GM21528 (cell line): ENCODE results near the gene ACSM3.
"Not testable (repeated sequence)": the region's sequence is repeated elsewhere in the genome, so short reads cannot be mapped to it uniquely, and the experiment has no call there.

Experiments used
- ATAC-seq: cut with Tn5 transposase; IDR thresholded peaks from one replicate; pipeline ENCODE4 v1.9.1; 2021; ENCODE audit warnings: mild to moderate bottlenecking, moderate library complexity; ENCODE audit not compliant: unreplicated experiment, low FRiP score

Gene ACSM3

DNA sequence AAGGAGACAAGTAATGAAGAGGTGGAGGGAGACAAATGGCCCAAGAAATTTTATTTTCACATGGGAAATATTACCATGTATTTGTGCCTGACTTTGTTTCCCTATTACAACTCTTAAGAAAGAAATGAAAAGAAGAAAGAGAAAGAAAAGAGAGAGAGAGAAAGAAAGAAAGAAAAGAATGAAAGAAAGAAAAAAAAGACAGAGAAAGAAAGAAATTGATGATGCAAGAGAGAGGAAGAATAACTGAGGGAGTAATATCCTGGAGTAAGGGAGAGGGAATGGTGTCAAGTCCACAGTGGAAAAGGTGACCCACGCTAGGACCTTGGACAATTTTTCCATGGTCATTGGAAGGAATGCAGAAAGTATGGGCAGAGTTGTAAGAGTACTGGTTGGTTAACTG lies 10.1 kb upstream of the ACSM3 start:
- no peak for ATAC-seq

DNA sequence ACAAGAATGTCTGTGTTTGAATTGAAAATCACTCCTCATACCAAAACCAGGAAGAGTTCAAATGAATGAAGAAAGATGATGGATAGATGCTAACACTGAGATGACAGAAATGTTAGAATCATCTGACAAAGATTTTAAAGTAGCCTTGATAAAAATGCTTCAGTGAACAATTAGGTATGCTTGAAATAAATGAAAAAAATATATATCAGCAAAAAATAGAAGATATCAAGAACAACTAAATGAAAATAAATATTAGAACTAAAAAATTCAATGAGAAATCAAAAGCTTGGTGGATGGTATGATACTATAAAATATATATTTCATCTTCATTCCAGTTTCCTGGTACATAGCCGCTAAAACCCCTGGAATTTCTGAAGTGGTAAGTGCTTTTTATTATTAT lies 8.6 kb upstream of the ACSM3 start:
- no peak for ATAC-seq

DNA sequence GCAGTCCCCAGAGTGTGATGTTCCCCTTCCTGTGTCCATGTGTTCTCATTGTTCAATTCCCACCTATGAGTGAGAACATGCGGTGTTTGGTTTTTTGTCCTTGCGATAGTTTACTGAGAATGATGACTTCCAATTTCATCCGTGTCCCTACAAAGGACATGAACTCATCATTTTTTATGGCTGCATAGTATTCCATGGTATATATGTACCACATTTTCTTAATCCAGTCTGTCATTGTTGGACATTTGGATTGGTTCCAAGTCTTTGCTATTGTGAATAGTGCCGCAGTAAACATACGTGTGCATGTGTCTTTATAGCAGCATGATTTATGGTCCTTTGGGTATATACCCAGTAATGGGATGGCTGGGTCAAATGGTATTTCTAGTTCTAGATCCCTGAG lies 8.0 kb upstream of the ACSM3 start:
- not testable (repeated sequence) for ATAC-seq

DNA sequence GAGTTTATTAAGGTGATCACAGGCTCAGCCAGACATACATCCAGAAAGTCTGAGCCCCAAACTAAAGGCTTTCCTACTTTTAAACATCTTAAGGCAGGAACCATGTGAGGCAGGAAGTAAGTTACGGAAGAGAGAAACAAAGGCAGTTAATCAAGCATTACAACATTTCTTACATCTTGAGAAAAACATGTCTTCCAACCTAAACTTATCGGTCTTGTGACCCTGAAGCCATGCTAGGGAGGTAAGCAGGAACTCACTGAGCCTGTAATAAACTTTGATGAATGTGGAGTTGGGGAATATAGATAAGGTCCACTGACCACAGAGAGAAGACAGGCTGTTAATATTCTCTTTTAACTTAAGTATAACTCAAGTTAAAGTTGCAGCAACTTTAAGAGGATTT lies 3.5 kb upstream of the ACSM3 start:
- no peak for ATAC-seq

DNA sequence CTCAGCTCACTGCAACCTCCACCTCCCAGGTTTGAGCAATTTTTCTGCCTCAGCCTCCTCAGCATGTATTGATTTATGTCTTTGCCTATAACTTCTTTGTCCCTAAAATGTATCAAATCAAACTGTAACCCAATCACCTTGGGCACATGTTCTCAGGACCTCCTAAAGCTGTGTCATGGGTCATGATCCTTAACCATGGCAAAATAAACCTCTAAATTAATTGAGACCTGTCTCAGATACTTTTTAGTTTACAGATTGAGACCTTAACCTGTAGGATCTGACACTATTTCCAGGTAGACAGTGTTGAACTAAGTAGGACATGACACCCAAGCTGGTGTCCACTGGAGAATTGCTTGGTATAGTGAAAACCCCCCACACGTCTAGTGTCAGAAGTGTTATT lies 2.6 kb upstream of the ACSM3 start:
- ATAC-seq, result no peak

DNA sequence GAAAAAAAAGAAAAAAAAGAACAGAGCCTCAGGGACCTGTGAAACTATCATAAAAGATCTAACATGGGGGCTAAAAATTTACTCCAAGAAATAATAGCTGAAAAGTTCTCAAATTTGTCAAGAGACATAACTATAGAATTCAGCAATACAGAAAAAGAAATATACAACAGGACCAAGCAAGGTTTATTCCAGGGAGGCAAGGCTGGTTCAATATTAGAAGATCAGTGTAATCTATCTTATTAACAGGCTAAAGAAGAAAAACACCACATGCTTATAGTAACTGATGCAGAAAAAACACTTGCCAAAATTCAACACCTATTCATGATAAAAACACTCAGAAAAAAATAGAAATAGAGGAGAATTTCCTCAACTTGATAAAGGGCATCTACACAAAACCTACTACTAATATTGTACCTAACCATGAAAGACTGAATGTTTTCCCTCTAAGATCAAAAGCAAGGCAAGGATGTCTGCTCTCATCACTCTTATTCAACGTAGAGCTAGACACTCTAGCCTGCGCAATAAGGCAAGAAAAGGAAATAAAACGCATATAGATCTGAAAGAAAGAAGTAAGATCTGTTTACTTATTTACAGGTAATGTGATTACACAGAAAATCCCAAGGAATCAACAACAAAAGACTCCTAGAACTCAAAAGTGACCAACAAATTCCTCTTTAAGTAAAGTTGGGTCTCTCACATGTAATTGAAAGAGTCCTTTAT lies 1.2 kb upstream of the ACSM3 start:
- ATAC-seq, result no peak

DNA sequence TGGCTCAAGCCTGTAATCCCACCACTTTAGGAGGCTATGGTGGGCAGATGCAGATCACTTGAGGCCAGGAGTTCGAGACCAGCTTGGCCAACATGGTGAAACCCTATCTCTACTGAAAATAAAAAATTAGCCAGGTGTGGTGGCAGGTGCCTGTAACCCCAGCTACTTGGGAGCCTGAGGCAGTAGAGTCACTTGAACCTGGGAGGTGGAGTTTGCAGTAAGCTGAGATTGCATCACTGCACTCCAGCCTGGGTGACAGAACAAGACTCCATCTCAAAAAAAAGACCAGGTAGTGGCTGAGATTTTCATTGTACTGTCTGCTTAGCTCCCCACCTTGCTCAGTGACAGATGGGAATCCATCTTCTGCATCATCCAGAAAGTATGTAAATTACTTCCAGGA lies 634 bp downstream of the ACSM3 start:
- not testable (repeated sequence) for ATAC-seq

DNA sequence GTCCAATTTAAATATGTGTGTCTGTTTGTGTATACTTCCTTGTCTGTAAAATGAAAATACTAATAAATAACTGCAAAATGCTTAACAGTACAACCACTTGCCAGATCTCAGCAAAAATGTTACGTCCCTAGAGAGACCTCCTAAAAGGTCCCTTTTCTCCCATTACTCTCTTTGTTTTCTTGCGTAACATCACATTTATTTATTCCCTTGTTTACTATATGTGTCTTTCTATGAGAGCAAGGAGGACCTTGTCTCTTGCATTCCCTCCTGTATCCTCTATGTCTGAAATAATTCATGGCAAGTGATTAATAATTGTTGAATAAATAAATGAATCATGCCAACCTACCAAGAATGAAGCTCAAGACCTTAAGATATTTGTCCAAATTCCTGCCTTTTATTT lies 1.9 kb downstream of the ACSM3 start:
- ATAC-seq, result no peak

DNA sequence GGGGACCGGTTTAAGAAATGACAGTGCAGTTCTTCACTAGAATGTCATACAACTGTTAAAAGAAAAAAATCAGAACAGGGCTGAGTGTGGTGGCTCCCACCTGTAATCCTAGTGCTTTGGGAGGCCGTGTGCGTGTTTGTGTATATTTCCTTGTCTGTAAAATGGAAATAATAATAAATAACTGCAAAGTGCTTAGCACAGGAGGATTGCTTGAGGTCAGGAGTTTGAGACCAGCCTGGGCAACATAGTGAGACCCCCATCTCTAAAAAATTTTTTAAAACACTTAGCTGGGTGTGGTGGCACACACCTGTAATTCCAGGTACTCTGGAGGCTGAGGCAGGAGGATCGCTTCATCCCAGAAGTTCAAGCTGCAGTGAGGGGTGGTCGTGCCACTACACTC lies 2.5 kb downstream of the ACSM3 start:
- no peak for ATAC-seq

DNA sequence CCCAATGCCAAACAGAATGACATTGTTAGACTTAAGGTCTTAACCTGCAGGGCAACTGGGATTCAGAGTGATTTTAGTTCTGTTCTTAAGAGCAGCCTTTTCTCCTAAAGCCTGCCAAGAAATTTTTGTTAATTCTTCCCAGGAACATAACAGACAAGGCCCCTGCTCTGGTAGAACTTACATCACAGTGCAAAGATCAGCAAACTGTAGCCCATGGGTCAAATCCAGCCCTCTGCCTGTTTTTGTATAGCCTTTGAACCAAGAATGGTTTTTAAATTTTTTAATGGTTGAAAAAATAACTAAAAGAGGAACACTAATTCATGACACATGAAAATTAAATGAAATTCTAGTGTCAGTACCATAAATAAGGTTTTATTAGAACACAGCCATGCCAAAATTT lies 3.8 kb downstream of the ACSM3 start:
- ATAC-seq, result no peak

DNA sequence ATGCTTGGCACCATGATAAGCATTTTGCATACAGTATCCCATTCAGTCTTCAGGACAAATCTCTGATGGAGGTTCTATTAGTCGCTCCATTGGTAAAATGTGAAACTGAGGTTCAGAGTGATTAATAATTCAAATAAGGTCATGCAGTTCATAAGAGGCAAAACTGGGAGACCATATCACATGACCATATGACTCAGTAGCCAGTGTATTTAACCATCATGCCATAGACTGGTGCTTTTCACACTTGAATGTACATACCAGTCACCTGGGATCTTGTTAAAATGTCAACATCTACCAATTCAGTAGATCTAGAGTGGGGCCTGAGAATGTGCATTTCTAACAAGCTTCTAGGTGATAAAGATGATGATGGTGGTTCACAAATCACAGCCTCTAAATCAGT lies 4.3 kb downstream of the ACSM3 start:
- no peak for ATAC-seq

DNA sequence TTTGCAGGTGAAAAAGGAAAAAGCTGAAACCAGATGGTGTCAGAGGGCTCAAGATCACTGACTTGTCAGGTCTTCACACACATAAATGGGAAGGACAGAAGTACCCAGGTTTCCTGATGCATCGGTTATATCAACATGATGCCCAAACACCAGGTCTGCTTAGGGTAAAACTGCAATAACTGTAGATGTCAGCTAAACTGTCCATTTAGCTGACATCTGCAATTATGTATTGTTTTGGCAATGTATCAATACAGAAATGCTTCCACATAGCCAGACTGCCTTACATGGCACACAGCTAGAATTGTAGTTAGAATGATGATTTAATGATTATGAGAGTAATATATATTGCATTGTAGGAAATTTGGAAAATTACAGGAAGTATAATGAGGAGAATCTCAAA lies 5.0 kb downstream of the ACSM3 start:
- no peak for ATAC-seq

DNA sequence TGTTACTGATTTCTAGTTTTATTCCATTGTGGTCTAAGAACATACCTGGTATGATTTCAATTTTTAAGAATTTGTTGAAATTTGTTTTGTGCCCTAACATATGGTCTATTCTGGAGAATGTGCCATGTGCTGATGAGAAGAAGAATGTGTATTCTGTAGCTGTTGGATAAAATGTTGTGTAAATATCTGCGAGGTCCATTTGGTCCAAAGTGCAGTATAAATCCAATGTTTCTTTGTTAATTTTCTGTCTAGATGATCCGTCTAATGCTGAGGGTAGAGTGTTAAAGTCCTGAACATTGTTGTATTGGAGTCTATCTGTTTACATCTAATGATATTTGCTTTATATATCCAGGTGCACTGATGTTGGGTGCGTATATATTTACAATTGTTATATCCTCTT lies 9.9 kb downstream of the ACSM3 start:
- ATAC-seq, result no peak

DNA sequence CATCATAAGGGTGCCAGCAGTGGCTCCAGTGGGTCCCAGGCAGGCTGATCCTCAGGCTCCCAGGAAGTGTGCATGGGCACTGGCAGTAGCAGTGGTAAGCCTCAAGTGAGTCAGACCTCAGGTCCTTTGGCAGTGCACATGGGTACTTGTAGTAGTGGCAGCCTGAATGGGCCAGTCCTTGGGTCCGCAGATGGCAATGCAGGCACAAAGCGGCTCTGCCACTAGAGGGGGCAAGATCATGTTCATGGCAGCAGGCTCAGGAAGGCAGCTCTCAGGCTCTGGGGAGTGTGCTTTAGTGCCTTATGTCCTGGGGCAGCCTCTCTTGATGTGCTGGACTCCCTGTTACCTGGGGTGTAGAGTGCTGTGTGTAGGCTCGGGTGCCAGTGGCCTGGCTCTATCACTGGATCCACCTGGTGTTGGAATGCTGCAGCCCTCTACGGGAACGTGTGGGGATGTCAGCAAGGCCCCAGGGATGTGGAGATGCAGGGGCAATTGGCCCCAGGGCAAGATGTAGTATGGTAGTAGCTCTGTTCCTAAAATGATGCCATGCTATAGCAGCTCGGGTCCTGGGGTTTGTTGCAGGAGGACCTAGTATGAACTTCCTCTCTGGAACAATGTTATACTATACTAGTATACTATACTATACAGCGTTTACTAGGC lies 11.0 kb downstream of the ACSM3 start:
- ATAC-seq, result peak; percentile 66

DNA sequence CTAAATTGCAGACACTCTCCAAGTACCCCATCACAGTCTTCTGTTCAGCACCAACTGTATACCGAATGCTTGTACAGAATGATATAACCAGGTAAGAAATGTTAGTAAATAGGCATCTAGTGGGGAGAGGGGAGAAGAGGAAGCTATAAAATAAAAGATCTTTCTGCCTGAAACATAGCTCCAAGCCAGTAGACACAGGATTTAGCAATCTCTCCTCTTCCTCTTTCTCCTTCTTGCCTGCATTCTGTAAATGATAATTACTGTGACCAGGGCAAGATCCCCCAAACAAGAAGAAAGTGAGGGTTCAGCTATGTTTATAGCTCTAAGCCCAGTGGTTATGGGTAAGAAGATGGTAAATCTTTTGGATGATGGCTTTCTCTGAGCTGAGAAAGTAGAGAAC lies 17.9 kb downstream of the ACSM3 start:
- no peak for ATAC-seq

DNA sequence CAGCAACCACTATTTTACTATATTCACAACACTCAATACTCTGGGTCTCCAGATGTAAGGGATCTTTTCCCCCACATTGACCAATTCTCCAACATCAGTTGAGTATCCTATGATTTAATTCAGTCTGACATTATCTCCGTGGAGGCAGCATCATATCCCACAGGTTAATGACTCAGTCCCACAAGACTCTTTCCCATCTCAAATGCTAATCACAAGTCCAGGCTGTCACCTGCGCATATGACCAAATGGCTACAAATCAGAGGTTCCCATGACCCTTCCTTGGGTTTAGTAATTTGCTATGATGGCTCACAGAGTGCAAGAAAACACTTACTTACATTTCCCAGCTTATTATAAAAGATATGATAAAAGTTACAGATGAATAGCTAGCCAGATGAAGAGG lies 18.7 kb downstream of the ACSM3 start:
- no peak for ATAC-seq

DNA sequence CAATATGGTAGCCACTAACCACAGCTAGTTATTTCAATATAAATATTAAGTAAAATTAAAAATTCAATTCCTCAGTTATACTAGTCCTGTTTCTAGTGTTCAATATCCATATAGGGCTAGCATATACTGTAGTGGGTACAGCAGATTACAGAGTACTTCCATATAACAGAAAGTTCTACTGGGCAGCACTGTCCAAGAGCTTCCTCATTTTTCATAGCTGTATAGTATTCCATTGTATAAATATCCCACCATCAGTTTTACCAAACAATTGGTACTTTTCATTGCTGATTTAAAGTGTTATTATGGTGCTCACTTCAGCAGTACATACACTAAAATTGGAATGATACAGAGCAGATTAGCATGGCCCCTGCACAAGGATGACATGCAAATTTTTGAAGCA lies 20.4 kb downstream of the ACSM3 start:
- no peak for ATAC-seq

DNA sequence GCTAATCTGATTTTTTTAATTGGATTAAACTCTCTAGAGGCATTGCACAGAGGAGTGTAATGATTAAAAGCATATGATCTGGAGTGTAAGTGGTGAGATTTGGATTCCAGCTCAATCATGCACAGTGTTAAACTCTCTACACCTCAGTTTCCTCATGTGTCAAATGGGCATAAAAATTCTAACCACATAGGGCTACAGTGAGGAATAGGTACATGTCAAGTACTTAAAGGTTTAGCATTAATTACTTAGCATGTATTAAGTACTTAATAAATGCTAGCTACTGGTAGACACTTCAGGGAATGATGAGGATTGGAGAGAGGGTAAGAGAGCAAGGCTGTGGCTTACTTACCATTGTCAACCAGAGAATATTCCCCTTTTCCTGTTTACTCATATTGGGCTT lies 25.3 kb downstream of the ACSM3 start:
- no peak for ATAC-seq

DNA sequence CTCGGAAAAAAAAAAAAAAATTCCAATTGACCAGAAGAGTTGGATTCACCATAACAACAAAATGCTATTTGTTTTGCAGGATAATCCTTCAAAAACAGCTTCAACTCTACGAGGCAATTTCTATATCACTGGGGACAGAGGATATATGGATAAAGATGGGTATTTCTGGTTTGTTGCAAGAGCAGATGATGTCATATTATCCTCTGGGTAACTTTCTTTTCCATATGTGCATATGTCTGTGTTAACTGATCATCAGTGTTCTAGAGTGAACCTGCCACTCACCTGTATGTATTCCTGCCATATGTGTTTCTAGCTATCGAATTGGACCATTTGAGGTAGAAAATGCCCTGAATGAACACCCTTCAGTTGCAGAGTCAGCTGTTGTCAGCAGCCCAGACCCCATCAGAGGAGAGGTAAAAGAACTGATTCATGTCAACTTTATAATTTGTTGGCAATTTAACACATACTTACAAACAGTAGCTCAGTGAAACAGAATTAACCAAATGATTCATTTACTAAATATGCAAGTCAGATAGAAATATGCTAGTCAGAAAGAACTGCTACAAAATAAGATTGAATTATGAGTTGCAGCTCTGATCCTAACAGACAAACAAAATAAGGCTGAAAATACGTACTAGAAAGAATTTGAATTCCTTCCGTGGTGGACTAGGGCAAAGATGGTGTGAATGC lies 28.3 kb downstream of the ACSM3 start:
- ATAC-seq, result no peak

DNA sequence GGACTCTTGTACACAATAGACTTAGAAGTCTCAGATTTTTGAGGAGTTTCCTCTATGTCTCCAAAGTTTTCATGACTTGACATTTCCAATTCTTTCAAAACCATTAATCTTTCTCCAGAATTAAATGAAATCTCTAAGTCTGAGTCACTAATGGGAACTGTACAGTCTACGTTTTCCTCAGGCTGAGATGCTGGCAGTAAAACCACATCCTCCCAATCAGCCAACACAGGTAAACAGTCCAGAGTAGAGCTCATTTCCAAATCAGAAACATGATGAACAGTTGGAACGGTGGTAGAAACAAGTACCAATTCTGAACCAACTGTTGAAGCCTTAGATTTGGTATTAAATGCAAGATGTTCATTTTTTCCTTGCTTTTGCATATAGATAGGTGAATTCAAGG lies 34.5 kb downstream of the ACSM3 start:
- ATAC-seq, result no peak

DNA sequence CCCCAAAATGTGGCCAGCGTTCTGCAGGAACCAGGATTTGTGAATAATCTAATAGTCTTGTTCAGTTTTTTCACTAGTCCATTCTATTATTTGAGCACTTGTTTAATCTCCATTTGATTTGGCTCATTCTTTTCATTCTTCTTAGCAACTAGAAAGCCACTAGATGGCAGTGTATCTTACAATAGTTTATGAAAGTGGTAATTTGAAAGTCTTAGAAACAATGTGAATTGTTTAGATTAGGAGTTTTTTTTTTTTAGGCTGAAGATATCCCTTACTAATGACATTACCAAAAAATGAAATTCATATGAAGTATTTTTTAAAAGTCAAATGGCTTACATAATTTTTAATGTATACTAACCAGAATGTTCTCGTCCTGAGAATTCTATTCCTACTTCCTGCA lies 35.8 kb downstream of the ACSM3 start:
- no peak for ATAC-seq

DNA sequence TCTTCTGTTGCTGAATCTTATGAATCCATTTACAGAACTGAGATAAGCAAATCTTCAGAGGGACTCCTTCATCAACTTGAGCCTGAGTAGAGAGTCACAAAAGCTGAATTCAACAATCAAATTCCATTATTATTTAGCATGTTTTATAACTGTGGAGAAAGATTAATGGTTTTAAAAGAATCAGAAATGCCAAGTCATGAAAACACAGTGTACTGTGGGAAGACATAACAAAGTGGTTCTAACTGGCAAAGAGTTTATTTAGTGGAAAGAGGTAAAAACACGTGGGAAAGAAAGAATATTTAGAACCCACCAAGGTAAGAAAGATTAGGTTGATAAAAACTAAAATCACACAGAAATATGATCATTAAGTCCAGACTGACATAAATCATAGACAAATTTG lies 37.5 kb downstream of the ACSM3 start:
- ATAC-seq, result no peak
